Stimulated activated CD8-positive, alpha-beta memory T cell treated with anti-CD3 and anti-CD28 coated beads, Interleukin-12 subunit alpha, Interleukin-12 subunit beta, amount 100 ng/mL, for 4 hours (primary cell): Measurements from ENCODE around the gene EXOC2.
"Not testable (repeated sequence)": the region's sequence is repeated elsewhere in the genome, so short reads cannot be mapped to it uniquely, and the experiment has no call there.

Experiments used
- DNase-seq: peaks from one replicate; pipeline ENCODE4 v3.0.0-alpha.2; 2020; ENCODE audit warnings: low read depth

EXOC2 gene

DNA sequence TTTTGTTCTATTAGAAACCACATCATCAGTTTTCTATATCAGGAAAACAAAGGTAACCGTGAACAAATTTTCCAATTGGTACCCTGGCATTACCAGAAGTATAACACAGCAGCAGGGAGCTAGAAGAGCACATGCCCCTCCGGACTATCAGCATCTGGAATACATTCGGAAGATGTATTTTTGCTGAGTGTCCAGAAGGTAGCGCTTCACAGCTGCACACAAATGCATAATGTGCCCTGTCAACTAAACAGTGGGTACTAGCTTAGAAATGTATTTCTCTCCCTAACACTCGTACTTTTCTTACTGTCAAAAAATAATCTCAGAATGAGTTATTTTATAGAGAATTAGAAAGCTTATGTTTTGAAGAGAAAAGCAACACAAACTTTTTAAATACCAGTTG, 113.6 kb downstream of the EXOC2 start:
- no peak for DNase-seq

DNA sequence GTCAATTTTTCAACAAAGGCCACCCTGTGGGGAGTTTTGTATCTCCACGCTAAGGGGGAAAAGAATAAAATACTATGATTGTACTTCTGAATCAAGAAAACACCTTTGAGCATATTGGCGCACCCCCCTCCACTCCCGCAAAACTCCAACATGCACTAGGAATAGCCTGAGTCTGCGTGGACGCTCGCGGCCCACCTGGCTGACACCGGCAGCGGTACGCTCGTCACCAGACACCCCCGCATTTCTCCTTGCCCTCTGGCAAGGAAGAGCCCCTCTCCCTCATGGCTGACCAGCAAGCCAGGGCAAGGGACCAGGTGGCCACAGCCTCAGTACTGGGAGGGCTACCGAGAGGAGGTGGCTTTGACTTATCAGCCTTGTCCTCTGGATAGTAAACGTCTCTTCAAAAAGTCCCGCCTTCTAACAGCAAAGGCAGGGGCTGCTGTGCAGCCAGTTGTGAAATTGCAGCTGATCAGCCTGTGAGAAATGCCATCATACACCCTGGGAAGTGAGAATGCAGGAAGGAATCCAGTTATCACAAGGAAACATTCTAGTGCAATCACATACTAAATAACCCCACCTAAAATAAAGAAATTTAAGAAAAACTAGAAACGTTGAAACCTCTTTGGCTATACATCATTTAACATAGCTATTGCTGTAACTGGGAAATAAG, 120.2 kb downstream of the EXOC2 start:
- DNase-seq, result no peak

DNA sequence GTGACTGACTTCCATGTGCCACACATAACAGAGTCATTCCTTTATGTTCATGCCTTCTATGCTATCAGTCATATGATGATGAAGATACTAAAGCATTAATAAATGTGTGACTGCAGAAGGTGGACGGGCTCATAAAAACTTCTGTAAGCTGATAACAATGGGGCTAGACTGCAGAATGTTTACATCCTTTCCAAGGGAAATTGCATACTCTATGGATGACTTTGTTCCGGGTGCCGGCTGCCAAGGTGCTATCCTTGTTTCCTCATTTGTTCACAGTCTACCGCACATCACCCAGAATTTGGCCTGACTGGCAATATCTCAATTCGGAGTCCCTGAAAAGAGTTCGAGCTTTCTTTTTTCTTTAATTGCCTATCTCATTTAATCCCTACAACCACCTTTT, 121.0 kb downstream of the EXOC2 start:
- DNase-seq, result no peak

DNA sequence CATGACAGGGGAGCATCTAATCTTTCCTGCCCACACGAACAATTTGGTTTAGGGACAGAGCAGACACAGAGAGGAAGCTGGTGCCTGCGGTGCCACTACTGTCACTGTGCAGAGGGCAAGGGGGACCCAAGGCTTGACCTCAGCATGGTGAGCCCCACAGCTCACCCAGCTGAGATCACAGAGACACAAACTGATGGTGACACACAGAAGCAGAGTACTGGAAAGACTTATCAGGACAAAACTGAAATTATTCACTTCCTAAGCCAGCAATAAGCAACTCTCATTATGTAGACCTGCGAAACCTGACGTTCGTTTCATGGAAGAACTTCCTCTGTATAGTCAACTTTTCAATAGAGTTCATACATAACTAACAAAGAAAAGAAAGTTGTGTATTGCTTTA, 122.1 kb downstream of the EXOC2 start:
- no peak for DNase-seq

DNA sequence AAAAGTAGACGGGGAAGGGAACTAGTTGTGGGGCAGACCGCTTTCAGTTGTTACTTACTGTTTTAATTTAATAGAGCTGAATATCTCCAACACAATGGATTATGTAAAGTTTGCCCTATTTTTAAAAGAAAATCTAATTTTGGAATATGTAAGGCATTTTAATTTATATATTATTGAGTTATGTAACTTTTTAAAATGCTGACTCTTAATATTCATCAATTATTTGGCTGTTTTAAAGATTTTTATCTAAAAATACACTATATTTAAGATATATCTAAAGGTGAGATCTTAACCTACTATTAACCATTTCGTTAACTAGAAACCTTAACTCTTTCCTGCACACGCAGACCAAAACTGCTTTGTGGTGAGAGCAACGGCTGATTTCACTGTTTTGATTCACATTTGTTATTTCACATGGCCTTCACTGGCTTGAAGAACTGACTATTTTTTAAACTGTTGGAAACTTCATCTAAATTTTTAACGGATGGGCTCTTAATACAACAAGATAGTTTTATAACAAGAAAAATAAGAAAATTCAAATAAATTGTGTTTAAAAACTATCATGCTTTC, 123.9 kb downstream of the EXOC2 start:
- DNase-seq, result no peak

DNA sequence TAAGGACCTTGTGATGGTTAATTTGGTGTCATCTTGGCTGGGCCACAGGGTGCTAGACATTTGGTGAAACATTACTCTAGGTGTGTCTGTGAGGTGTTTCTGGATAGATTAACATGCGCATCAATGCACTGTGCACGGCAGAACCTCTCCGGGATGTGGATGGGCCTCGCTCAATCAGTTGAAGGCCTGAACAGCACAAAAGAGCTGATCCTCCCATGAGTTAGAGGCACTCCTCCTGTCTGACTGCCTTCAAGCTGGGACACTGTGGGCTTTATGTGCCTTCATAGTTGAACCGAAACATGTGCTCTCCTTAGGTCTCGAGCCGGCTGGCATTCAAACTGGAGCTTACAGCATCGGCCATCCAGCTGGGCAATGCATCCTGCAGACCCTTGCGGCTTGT, 124.9 kb downstream of the EXOC2 start:
- DNase-seq, result no peak

DNA sequence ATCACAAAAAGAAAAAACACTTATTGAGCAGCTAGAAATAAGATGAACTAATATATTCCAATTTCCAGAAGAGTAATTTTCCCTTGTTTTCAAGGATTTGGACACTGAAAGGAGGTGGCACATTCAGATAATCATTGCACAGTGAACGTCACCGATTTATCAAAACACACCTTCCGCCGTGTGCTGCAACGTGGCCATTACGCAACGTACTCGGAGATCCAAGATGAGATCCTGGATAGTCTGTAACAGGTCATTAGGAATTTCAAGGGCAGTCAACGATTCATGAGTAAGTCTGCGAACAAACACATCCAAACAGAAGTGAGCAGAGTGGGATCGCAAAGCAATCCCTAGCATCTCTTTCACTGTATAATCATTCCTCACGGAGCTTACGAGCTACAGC, 129.1 kb downstream of the EXOC2 start:
- DNase-seq, result no peak

DNA sequence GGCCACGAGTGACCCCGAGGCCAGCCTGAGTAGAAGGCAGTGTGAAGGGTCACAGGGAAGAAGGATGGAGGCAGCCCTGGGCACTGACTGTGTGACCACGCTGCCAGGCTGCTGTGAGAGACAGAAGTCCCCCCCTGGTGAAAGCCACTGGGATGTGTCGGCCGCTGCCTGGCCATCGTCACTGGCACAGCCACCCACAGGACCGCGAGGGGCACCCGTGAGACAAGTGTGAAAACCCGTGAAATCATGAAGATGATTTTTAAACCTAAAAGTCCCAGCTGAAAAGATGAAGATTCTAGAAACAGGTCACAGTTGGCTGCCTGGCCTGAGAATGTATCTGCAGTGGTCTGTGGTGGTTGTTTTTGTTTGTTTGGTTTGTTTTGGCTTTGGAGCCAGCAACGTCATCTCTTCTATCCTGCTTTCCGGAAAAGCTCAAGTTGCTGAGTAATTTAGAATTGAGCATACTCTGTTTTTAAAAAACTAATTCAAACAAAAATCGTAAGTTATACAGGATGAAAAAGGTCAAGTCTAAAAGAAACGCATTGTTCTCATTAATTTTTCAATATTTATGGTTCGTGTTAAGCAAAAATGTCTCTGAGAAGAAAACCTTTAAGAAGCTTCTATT, 130.8 kb downstream of the EXOC2 start:
- DNase-seq, result no peak

DNA sequence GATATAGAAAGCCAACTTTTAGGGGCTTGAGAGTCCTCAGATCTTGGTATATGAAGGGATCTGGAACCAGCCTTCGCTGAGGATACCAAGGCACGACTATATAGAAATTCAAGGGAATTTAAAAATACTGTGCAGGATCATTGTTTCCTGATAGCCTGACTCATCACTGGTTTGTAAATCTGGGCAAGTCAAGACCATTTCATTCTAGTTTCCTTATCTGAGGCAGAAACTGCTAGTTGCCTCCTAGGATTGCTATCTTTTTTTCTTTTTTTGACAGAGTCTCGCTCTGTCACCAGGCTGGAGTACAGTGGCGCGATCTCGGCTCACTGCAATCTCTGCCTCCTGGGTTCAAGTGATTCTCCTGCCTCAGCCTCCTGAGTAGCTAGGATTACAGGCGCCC, 131.6 kb downstream of the EXOC2 start:
- not testable (repeated sequence) for DNase-seq

DNA sequence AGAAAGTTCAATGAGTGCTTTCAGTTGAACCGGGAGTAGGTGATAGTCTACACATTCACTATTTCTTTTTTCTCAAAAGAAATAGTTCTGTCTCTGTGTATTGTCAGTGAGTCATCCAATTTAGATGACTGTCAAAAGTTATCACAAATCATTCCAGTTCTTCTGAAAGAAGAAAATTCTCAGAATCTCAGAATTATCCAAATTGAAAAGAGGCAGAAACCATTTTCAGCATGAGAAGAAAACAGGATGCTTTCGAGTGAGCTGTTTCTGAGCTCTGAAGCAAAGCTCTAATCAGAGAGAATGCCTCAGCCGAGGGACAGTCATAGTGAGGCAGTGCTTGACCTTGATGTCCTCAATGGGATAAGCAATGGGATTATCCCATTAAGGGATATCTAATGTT, 134.0 kb downstream of the EXOC2 start:
- DNase-seq, result no peak

DNA sequence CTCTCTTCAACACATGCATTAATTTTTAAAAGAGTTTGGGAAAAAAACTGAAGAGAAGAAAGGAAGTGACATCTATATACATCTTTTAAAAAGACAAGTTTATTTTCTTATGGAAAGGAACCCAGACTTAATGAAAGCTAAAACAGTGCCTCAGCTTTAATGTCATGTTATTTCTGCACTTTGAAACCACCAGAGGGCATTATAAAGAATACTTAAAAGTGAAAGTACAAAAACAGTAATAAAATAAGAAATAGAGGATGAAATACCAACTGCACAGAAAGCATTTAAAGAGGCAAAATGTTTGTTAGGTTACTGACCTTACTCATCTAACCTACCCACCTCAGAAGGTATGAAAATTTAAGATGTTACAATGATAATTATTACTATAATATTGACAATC, 134.8 kb downstream of the EXOC2 start:
- no peak for DNase-seq

DNA sequence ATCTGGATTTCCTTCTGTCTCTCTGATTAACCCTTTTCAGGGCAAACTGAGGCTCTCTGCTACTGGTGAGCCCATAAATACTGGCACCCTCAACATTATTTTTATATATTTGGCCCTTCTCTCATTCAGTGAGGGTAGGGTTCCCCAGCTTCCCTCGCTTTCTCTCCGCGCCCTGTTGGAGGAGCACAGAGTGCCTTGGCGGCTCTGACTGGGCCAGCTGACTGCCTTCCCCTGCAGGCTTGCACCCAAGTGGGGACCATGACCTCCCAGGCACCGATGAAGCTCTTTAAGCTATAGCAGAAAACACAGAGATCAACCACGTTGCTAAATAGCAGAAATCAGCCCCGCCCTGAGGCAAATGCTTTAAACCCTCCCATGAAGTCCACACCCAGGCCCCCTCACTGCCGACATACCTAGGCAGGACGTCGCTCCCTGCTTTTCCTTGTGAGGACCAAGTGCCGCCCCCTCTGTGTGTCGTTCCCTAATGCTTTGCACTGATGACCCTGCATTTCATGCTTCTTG, 141.0 kb downstream of the EXOC2 start:
- DNase-seq, result no peak

DNA sequence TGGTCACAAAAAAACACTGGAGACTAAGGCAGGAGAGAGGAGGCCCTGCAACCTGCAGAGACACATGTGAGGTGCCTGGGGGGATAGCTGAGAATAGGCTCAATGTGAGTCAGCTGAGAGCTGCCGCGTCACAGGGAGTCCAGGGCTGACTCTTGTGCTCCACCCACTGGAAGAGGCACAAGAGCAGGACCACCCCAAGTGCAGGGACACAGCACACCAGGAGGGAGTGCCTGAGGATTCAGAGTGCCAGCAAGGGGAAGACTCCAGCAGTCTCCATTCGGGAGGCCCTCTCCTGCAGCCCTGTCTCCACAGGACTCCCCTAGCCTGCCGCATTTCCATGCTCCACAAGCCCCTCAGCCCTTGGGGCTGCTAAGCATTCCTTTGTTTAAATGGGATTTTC, 141.5 kb downstream of the EXOC2 start:
- DNase-seq, result peak; percentile 15

DNA sequence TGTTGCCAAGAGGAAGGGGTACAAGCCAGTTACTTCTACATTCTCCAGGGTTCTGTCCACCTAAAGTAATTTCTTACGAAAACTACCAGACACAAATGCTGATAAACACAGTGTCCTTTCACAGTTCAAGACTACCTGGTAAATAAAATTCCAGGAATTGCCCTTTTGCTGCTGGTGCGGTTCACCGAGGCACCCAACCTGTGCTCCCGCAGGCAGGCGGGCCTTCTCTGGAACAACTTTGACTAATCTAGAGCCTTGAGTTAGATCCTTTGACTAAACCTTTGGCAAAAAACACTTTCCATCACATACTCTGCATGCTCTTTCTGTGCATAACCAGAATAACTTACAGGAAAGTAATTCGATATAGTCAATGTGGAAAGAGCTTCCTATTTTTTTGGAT, 143.0 kb downstream of the EXOC2 start:
- no peak for DNase-seq

DNA sequence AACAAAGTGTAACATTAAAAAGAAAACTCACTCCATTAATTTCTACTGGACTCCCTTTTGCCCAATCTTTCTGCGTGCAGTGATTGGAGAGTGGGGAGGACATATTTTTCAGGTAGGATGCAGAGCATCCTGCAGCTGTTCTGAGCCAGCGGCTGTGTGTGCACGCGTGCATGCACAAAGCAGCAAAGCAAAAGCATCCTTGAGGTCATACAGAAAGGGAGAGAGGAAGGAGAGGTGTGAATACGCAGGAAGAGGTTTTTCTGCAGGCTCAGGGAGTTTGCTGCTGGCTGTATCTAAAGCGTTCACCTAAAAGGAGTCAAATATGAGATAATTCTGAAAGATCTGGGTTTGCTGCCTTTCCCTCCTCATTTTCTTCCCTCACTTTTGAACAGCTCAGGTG, 144.4 kb downstream of the EXOC2 start:
- no peak for DNase-seq

DNA sequence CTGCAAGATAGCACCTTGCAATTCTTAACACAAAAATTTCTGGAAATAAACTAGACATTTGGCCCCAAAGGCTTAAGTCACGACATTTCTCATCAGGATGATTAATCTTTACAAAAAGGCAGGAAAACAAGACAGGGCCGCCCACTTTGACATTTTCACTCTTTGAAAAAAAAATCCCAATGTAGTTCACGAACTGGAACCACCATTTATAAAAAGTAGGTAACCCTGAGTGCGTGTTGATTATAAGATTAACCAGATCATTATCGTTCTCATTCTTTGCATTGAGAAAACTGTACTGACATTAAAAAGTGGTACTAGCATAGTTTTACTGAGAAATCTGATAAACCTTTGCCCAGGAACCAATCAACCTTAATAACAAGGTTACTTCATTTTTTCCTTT, 144.8 kb downstream of the EXOC2 start:
- no peak for DNase-seq

DNA sequence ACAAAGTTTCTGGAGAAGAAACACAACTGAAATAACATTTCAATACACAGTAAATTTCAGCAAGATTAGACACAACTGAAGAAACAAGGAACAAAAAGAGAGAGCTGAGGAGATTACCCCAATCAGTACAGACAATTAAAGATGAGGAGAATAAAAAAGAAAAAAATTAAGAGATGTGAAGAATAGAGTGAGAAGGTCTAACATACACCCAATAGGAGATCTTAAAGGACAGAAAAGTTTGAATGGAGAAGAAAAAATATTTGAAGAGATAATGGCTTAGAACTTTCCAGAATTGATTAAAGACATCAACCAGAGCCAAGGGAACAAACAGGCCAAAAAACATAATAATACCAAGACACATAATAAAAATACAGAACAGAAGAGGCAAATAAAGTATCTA, 152.4 kb downstream of the EXOC2 start:
- DNase-seq, result no peak

DNA sequence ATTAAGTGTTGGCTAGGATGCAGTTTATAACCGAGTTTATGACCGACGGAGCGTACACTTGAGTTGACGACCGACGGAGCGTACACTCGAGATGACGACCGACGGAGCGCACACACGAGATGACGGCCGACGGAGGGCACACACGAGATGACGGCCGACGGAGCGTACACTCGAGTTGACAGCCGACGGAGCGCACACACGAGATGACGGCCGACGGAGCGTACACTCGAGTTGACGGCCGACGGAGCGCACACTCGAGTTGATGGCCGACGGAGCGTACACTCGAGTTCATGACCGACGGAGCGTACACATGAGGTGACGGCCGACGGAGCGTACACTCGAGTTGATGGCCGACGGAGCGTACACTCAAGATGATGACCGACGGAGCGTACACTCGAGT, 155.8 kb downstream of the EXOC2 start:
- DNase-seq, result no peak

DNA sequence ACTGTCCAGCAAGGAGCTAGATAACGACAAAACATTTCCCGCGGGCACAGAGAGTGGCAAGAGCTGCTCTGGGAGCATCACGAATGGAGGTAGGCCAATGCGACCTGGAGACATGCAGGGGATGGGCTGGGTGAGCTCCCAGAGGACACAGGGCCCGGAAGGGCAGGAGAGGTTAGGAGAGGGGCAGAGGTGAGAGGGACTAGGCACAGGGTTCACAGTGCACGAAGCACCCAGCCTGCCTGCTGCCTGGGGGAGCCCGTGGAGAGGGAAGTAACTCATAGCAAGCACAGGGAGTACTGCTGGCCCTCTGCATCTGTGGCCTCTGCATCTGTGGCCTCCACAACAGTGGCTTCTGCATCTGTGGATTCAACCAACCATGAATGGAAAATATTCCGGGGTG, 162.5 kb downstream of the EXOC2 start:
- DNase-seq, result no peak

DNA sequence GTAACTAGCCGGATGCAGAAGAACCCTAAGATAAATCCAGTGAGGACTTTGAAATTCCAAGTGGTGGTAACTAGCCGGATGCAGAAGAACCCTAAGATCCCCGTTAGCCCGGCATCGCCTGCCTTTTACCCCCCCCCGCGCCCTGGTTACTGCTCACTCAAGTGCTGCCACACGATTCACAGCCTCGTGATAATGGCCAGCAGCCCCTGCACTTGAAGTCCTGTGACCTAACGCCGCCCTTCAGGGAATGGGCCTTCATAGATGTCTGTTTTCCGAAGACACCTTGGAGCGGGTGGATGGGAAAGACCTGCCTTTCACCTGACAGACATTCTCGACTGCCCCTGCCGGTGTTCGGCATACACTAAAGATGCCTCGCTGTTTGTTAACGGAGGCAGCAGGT, 163.9 kb downstream of the EXOC2 start:
- DNase-seq, result no peak

DNA sequence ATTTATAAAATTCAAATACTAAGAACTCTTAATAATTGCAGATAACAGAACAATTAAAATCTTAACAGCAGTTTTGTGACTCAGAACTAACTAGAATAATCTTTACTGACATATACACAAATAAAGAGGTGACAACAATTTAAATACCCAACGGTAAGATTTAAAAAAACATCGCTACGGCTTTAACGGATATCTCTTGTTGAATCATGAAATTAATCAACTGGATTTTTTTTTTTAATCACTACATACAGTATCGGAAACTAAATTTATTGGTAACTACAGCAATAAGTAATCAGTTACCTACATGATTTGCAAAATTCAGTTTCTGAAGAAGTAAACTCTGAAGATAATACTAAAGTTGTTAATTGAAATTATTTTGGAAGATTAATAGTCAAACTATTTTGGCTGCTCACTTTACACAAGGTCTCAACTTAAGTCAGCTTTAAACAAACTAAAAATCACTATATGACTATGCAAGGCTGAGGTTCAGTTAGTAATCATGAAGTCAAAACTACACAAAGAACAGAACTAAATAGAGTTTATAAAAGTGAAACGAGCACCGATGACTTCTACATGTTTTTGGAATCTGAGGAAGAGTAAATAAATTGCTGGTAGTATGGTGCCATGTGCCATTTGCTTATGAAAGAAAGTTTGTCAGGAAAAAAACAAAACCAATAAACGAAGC, 164.8 kb downstream of the EXOC2 start:
- no peak for DNase-seq

DNA sequence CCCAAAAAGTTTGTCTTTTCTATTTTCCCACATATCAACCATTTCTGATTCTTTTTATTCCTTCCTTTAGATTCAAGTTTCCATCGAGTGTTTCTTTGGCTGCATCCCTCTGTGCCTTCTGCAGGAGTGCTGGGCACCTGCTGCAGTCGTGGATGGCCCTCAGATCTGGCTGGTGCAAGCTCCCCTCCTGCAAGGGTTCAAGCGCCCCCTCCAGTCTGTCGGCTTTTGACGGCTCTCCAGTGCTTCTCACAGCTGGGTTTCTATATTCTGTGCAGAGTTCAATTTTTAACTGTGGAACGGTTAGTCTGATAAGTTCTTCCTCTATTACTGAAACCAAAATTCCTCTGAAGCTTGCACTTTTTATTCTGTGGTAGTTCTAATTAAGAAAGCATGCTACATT, 168.1 kb downstream of the EXOC2 start:
- peak; percentile 18 for DNase-seq

DNA sequence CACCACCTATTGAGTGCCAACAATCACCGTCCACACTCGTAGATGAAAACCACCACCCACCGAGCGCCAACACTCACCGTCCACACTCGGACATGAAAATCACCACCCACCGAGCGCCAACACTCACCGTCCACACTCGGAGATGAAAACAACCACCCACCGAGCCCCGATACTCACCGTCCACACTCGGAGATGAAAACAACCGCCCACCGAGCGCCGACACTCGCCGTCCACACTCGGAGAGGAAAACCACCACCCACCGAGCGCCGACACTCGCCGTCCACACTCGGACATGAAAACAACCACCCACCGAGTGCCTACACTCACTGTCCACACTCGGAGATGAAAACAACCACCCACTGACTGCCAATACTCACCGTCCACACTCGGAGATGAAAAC, 172.1 kb downstream of the EXOC2 start:
- no peak for DNase-seq
